CD4-positive, alpha-beta T cell (primary cell): ENCODE data around the gene BDNF. TPM values are rescaled to one million over a fixed set of nuclear protein-coding genes. Genes with fewer than 3 reads are reported as not detected.

Experiments
- ATAC-seq: fragments of 200-7000 bp; cut with Tn5 transposase; one replicate; pipeline ENCODE4 v1.10.0; 2022; ENCODE audit warnings: mild to moderate bottlenecking; ENCODE audit not compliant: poor library complexity
- CTCF ChIA-PET: fragments of 350-600 bp; sonication (Branson Sonifier 250); formaldehyde crosslinking; loops from one replicate; lab custom pipeline; 2021; ENCODE audit warnings: antibody characterized with exemption, inconsistent platforms; lab: Charles Lee
- POLR2A ChIA-PET: fragments of 350-600 bp; sonication (Branson Sonifier 250); formaldehyde crosslinking; loops from one replicate; lab custom pipeline; 2021; ENCODE audit warnings: antibody characterized with exemption, inconsistent platforms; lab: Charles Lee
- DNase-seq, 14 experiments: peaks; one replicate each; pipeline ENCODE4 v3.0.0-alpha.2; 2013 to 2020; ENCODE audit warnings: mixed read lengths in 2 of 14
- H3K27ac ChIP-seq, 2 donors: one replicate each; pipeline versions ENCODE4 v1.5.1 to v1.7.0; 2013; ENCODE audit warnings: low read length in 2 of 2, low read depth in 1 of 2, mild to moderate bottlenecking in 1 of 2
- H3K27me3 ChIP-seq, 2 experiments: 1 replicate in 1 of 2; 2 replicates in 1 of 2; pipeline versions ENCODE4 v1.6.1 to v1.7.0; 2013; ENCODE audit warnings: low read length in 2 of 2, control low read depth in 1 of 2, mild to moderate bottlenecking in 1 of 2, moderate library complexity in 1 of 2; ENCODE audit not compliant: insufficient read depth in 2 of 2, control insufficient read depth in 1 of 2
- H3K36me3 ChIP-seq: one replicate; pipeline ENCODE4 v1.6.1; 2013; ENCODE audit warnings: low read length, control low read depth; ENCODE audit not compliant: insufficient read depth
- H3K4me1 ChIP-seq: one replicate; pipeline ENCODE4 v1.6.1; 2013; ENCODE audit warnings: low read length, control low read depth; ENCODE audit not compliant: insufficient read depth
- H3K4me3 ChIP-seq: one replicate; pipeline ENCODE4 v1.5.1; 2013; ENCODE audit warnings: mild to moderate bottlenecking, low read length, moderate library complexity
- H3K9me3 ChIP-seq, 2 experiments: 1 replicate in 1 of 2; 2 replicates in 1 of 2; pipeline versions ENCODE4 v1.6.1 to v1.7.0; 2013; ENCODE audit warnings: low read length in 2 of 2, mild to moderate bottlenecking in 2 of 2, control low read depth in 1 of 2, moderate library complexity in 1 of 2; ENCODE audit not compliant: control insufficient read depth in 1 of 2, insufficient read depth in 1 of 2
- H3K27ac Mint-ChIP-seq: one replicate; pipeline ENCODE4 v1.8.0; 2020; ENCODE audit warnings: mixed read lengths
- H3K27me3 Mint-ChIP-seq: one replicate; pipeline ENCODE4 v1.8.0; 2021; ENCODE audit warnings: mixed read lengths
- H3K36me3 Mint-ChIP-seq: one replicate; pipeline ENCODE4 v1.8.0; 2021; ENCODE audit warnings: low read depth, mixed read lengths
- H3K4me1 Mint-ChIP-seq: one replicate; pipeline ENCODE4 v1.8.0; 2021; ENCODE audit warnings: low read depth, mixed read lengths
- H3K4me3 Mint-ChIP-seq: one replicate; pipeline ENCODE4 v1.8.0; 2020; ENCODE audit warnings: mild to moderate bottlenecking, mixed read lengths
- H3K9me3 Mint-ChIP-seq: one replicate; pipeline ENCODE4 v1.8.0; 2020; ENCODE audit warnings: mixed read lengths
- CTCF ChIP-seq: fragments of 200-600 bp; IDR thresholded peaks from one replicate; pipeline ENCODE4 v1.8.0; 2022; ENCODE audit warnings: antibody characterized with exemption, mild to moderate bottlenecking
- intact Hi-C, 2 experiments: fragments of 100-400 bp; cut with DNase I in 1 of 2; cut with micrococcal nuclease in 1 of 2; formaldehyde crosslinking; loops; one replicate each; pipeline versions ENCODE4 v1.15.1 to v1.9.0; 2023 to 2025; cut with DNase I, micrococcal nuclease
- total RNA-seq, 174 experiments: library from RNA in 2 of 174; stranded (reverse) in 2 of 174; gene quantifications; one replicate each; pipeline ENCODE4 v1.2.3 and lab custom pipeline; 2021 to 2026

The BDNF gene
- total RNA-seq, 2 experiments from 2014 or later = not detected

- H3K27ac Mint-ChIP-seq = no peak overlapping the region
- Histone ChIP-seq H3K9me3 (no peaks in the 10 kb centered on the region), H3K27me3 (no peaks in the 10 kb centered on the region), H3K27ac (no peak overlapping the region), H3K4me3 (no peak overlapping the region), H3K36me3 (no peaks in the 10 kb centered on the region), H3K4me1 (no peaks in the 10 kb centered on the region)
- ChIA-PET CTCF (no interaction called here), POLR2A (no interaction called here)
- TF ChIP-seq CTCF = no peak
- DNase-seq = no peak
- H3K36me3 Mint-ChIP-seq = no peaks in the 10 kb centered on the region
- no peak overlapping the region for H3K4me3 Mint-ChIP-seq
- no peaks in the 10 kb centered on the region for H3K4me1 Mint-ChIP-seq
- ATAC-seq = no peak
- no peaks in the 10 kb centered on the region for H3K9me3 Mint-ChIP-seq
- H3K27me3 Mint-ChIP-seq = no peaks in the 10 kb centered on the region
- intact Hi-C loops = no loop called here
These were observed 74.8 kb downstream of the BDNF start for GRCh38 chr11:27625347-27625912.

GRCh38 chr11:27623945-27624523 lies 76.2 kb downstream of the BDNF start:
- H3K9me3 ChIP-seq = no peaks in the 10 kb centered on the region
- no peaks in the 10 kb centered on the region for H3K27me3 Mint-ChIP-seq
- ChIA-PET CTCF (no interaction called here), POLR2A (no interaction called here)
- intact Hi-C loops = no loop called here
- no peaks in the 10 kb centered on the region for H3K27me3 ChIP-seq
- H3K36me3 ChIP-seq = no peaks in the 10 kb centered on the region
- no peaks in the 10 kb centered on the region for H3K4me1 Mint-ChIP-seq
- no peak overlapping the region for H3K27ac ChIP-seq
- H3K36me3 Mint-ChIP-seq = no peaks in the 10 kb centered on the region
- ATAC-seq = no peak
- no peak for TF ChIP-seq CTCF
- H3K4me3 Mint-ChIP-seq = no peak overlapping the region
- no peak overlapping the region for H3K4me3 ChIP-seq
- DNase-seq = no peak
- H3K9me3 Mint-ChIP-seq = no peaks in the 10 kb centered on the region
- no peaks in the 10 kb centered on the region for H3K4me1 ChIP-seq
- H3K27ac Mint-ChIP-seq = no peak overlapping the region

- DNase-seq (no peak), ATAC-seq (no peak)
- no peaks in the 10 kb centered on the region for H3K9me3 ChIP-seq
- Mint-ChIP-seq H3K36me3 (no peaks in the 10 kb centered on the region), H3K4me1 (no peaks in the 10 kb centered on the region), H3K9me3 (no peaks in the 10 kb centered on the region), H3K4me3 (no peak overlapping the region), H3K27me3 (no peaks in the 10 kb centered on the region), H3K27ac (no peak overlapping the region)
- H3K4me3 ChIP-seq = no peak overlapping the region
- no peaks in the 10 kb centered on the region for H3K4me1 ChIP-seq
- POLR2A ChIA-PET = no interaction called here
- no peaks in the 10 kb centered on the region for H3K27me3 ChIP-seq
- no peak overlapping the region for H3K27ac ChIP-seq
- intact Hi-C loops = no loop called here
- CTCF ChIA-PET = no interaction called here
- no peaks in the 10 kb centered on the region for H3K36me3 ChIP-seq
- TF ChIP-seq CTCF = no peak
These were observed 77.5 kb downstream of the BDNF start for GRCh38 chr11:27622541-27623300.
